SK-N-SH (cell line): ENCODE results near the gene TEKT5. TPM values are rescaled to one million over a fixed set of nuclear protein-coding genes. Genes with fewer than 3 reads are reported as not detected.

Experiments used
- CTCF ChIA-PET: fragments of 300-600, 350-600 bp; formaldehyde crosslinking; extraction: SDS; loops from one replicate; lab custom pipeline; 2021; lab: Yijun Ruan, JAX
- POLR2A ChIA-PET: fragments of 350-600 bp; sonication (Branson Sonifier 250); formaldehyde crosslinking; extraction: SDS; loops from one replicate; lab custom pipeline; 2020; ENCODE audit warnings: antibody characterized with exemption, inconsistent platforms; lab: Yijun Ruan, JAX
- DNase-seq: peaks from one replicate; pipeline ENCODE4 v3.0.0; 2012
- H2AFZ ChIP-seq: fragments of 200-600 bp; sonication (generic); 2 replicates; pipeline ENCODE4 v1.8.1; 2016; ENCODE audit warnings: antibody characterized with exemption, mild to moderate bottlenecking, low read depth
- H3F3A ChIP-seq: fragments of 200-600 bp; sonication (generic); replicated peaks from 2 replicates; pipeline ENCODE3; 2016; ENCODE audit warnings: antibody characterized with exemption, mild to moderate bottlenecking; ENCODE audit not compliant: insufficient read depth
- H3K27ac ChIP-seq, 2 experiments: fragments of 200-500 bp in 1 of 2; fragments of 200-600 bp in 1 of 2; sonication (Bioruptor generic) in 1 of 2; sonication (generic), shearing (Covaris generic) in 1 of 2; 2 replicates each; pipeline versions ENCODE4 v1.5.1 to v1.6.1; 2014 to 2016; ENCODE audit warnings: low read depth in 2 of 2, inconsistent platforms in 1 of 2, low read length in 1 of 2, mild to moderate bottlenecking in 1 of 2, mixed read lengths in 1 of 2
- H3K27me3 ChIP-seq: fragments of 200-600 bp; sonication (generic), shearing (Covaris generic); 2 replicates; pipeline ENCODE4 v1.6.1; 2016; ENCODE audit warnings: mixed run types; ENCODE audit not compliant: insufficient read depth
- H3K36me3 ChIP-seq, 2 experiments: fragments of 200-500 bp in 1 of 2; fragments of 200-600 bp in 1 of 2; sonication (Bioruptor generic) in 1 of 2; sonication (generic) in 1 of 2; replicated peaks in 1 of 2; 2 replicates each; pipeline versions ENCODE3 to v1.5.1; 2014 to 2016; ENCODE audit warnings: low read length in 1 of 2, mild to moderate bottlenecking in 1 of 2; ENCODE audit not compliant: insufficient read depth in 2 of 2, control insufficient read depth in 1 of 2
- H3K4me1 ChIP-seq, 2 experiments: fragments of 200-500 bp in 1 of 2; fragments of 200-600 bp in 1 of 2; sonication (Bioruptor generic) in 1 of 2; sonication (generic), shearing (Covaris generic) in 1 of 2; 2 replicates each; pipeline versions ENCODE4 v1.5.1 to v1.6.1; 2014 to 2016; ENCODE audit warnings: low read depth in 1 of 2, low read length in 1 of 2, mixed run types in 1 of 2; ENCODE audit not compliant: insufficient read depth in 2 of 2, control insufficient read depth in 1 of 2
- H3K4me2 ChIP-seq: fragments of 200-600 bp; sonication (generic), shearing (Covaris generic); 2 replicates; pipeline ENCODE4 v1.6.1; 2017; ENCODE audit warnings: mixed run types
- H3K4me3 ChIP-seq, 2 experiments: fragments of 200-500 bp in 1 of 2; fragments of 200-600 bp in 1 of 2; sonication (Bioruptor generic) in 1 of 2; sonication (generic), shearing (Covaris generic) in 1 of 2; 2 replicates each; pipeline versions ENCODE4 v1.5.1 to v1.8.1; 2014 to 2016; ENCODE audit warnings: low read depth in 2 of 2, inconsistent platforms in 1 of 2, low read length in 1 of 2, mild to moderate bottlenecking in 1 of 2, mixed read lengths in 1 of 2, moderate library complexity in 1 of 2
- H3K79me2 ChIP-seq: fragments of 200-600 bp; sonication (generic); 2 replicates; pipeline ENCODE4 v1.8.1; 2017; ENCODE audit warnings: mild to moderate bottlenecking; ENCODE audit not compliant: insufficient read depth
- H3K9ac ChIP-seq: fragments of 200-600 bp; sonication (generic); 2 replicates; pipeline ENCODE4 v1.6.1; 2017; ENCODE audit warnings: mixed run types
- H3K9me2 ChIP-seq: fragments of 200-600 bp; sonication (generic); 2 replicates; pipeline ENCODE4 v1.6.1; 2017; ENCODE audit warnings: mixed run types
- H3K9me3 ChIP-seq: fragments of 200-600 bp; sonication (generic); 2 replicates; pipeline ENCODE4 v1.6.1; 2017; ENCODE audit warnings: mixed run types, mild to moderate bottlenecking, moderate library complexity
- H4K20me1 ChIP-seq: fragments of 200-600 bp; sonication (generic); 2 replicates; pipeline ENCODE4 v1.6.1; 2017; ENCODE audit warnings: mild to moderate bottlenecking, mixed run types; ENCODE audit not compliant: insufficient read depth
- CHD2 ChIP-seq: fragments of 150-350 bp; IDR thresholded peaks from 2 replicates; pipeline ENCODE4 v1.6.1; 2018; ENCODE audit warnings: low read length; ENCODE audit not compliant: partially characterized antibody
- FOSL2 ChIP-seq: IDR thresholded peaks from 2 replicates; pipeline ENCODE4 v1.4.0; 2012; ENCODE audit warnings: low read depth, mild to moderate bottlenecking, moderate library complexity, borderline replicate concordance
- MXI1 ChIP-seq: IDR thresholded peaks from 2 replicates; pipeline ENCODE4 v1.6.1; 2012; ENCODE audit warnings: mild to moderate bottlenecking, low read depth, low read length, improper control_type of control experiment
- NRF1 ChIP-seq: IDR thresholded peaks from 2 replicates; pipeline ENCODE4 v1.6.1; 2012; ENCODE audit warnings: low read depth, mild to moderate bottlenecking, low read length
- RAD21 ChIP-seq: IDR thresholded peaks from 2 replicates; pipeline ENCODE4 v1.6.1; 2012; ENCODE audit warnings: mild to moderate bottlenecking, low read length
- RCOR1 ChIP-seq: fragments of 150-350 bp; IDR thresholded peaks from 2 replicates; pipeline ENCODE4 v1.6.1; 2017; ENCODE audit warnings: antibody characterized with exemption, low read length
- REST ChIP-seq: IDR thresholded peaks from 2 replicates; pipeline ENCODE4 v1.6.1; 2012; ENCODE audit warnings: mild to moderate bottlenecking, low read depth, low read length, moderate library complexity
- SIN3A ChIP-seq: IDR thresholded peaks from 2 replicates; pipeline ENCODE4 v1.6.1; 2012; ENCODE audit warnings: low read depth, mild to moderate bottlenecking, low read length, moderate library complexity, borderline replicate concordance
- TCF12 ChIP-seq: IDR thresholded peaks from 2 replicates; pipeline ENCODE4 v1.4.0; 2012
- USF1 ChIP-seq: IDR thresholded peaks from 2 replicates; pipeline ENCODE4 v1.4.0; 2012; ENCODE audit warnings: low read depth, borderline replicate concordance
- WGBS: methylation state at CpG from one replicate; pipeline ENCODE4 v1.1.6; 2017; ENCODE audit warnings: low lambda C conversion rate; 5-methylcytosine and 5-hydroxymethylcytosine counted together
- polyA plus RNA-seq, 3 experiments: library from polyadenylated mRNA; depleted of rRNA; stranded (reverse); fragments of >200 nt; gene quantifications; 2 replicates each; pipeline ENCODE4 v1.2.3, GENCODE V29; 2012
- TF ChIP-seq, protein P1 (sequence below): IDR thresholded peaks from 2 replicates; pipeline ENCODE4 v1.4.0; 2012; ENCODE audit warnings: low read depth
- TF ChIP-seq, protein P2 (sequence below): IDR thresholded peaks from 2 replicates; pipeline ENCODE4; 2012

The TEKT5 gene
- polyA plus RNA-seq, 1 of the 3 experiments (the other 2 are of a cell fraction), result not detected

GRCh38 chr16:10584981-10585438, 109.7 kb downstream of the TEKT5 start:
- TF ChIP-seq SIN3A, result no peak
- no peak for TF ChIP-seq MXI1
- no peak for TF ChIP-seq USF1
- no peak for TF ChIP-seq CHD2
- no peak for TF ChIP-seq RAD21
- TF ChIP-seq, protein P1, sequence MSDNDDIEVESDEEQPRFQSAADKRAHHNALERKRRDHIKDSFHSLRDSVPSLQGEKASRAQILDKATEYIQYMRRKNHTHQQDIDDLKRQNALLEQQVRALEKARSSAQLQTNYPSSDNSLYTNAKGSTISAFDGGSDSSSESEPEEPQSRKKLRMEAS, result no peak
- no peak for TF ChIP-seq REST
- TF ChIP-seq TCF12, result no peak
- Histone ChIP-seq H3K4me1 (peaks cover 0 to 2% of the 10 kb centered on the region in 2 experiments; a peak in 1 of 4 replicates), H3K9me2 (no peaks in the 10 kb centered on the region), H3K9me3 (no peaks in the 10 kb centered on the region), H3K4me3 (no peak overlapping the region), H3K27me3 (no peaks in the 10 kb centered on the region; the same call in 1 of the 2 replicates), H3K9ac (no peak overlapping the region), H3K36me3 (no peaks in the 10 kb centered on the region), H2AFZ (no peak overlapping the region), H3F3A (no peaks in the 10 kb centered on the region), H3K4me2 (no peak overlapping the region), H4K20me1 (no peaks in the 10 kb centered on the region), H3K79me2 (no peaks in the 10 kb centered on the region), H3K27ac (no peak overlapping the region)
- no peak for DNase-seq
- ChIA-PET POLR2A (no interaction called here), CTCF (interaction anchor here (0.6 kb wide), 1 partner anchor 17 kb away, joined by 3 read pairs; no protein-coding TSS in a partner anchor)
- 36% methylated on average over 5 of the region's 5 CpGs for WGBS

- no peak overlapping the region for H3K9ac ChIP-seq
- no peak for TF ChIP-seq USF1
- no peak for TF ChIP-seq TCF12
- no peak for TF ChIP-seq FOSL2
- no peak for TF ChIP-seq REST
- TF ChIP-seq CHD2, result no peak
- TF ChIP-seq RCOR1, result no peak
- TF ChIP-seq, protein P2, sequence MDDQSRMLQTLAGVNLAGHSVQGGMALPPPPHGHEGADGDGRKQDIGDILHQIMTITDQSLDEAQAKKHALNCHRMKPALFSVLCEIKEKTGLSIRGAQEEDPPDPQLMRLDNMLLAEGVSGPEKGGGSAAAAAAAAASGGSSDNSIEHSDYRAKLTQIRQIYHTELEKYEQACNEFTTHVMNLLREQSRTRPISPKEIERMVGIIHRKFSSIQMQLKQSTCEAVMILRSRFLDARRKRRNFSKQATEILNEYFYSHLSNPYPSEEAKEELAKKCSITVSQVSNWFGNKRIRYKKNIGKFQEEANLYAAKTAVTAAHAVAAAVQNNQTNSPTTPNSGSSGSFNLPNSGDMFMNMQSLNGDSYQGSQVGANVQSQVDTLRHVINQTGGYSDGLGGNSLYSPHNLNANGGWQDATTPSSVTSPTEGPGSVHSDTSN, result no peak
- TF ChIP-seq NRF1, result no peak
- H3F3A ChIP-seq, result no peaks in the 10 kb centered on the region
- no peak overlapping the region for H2AFZ ChIP-seq
- peaks cover 0 to 15% of the 10 kb centered on the region in 2 experiments; a peak in 1 of 4 replicates for H3K4me1 ChIP-seq
- ChIA-PET CTCF (no interaction called here), POLR2A (no interaction called here)
- H3K9me3 ChIP-seq, result no peaks in the 10 kb centered on the region
- no peaks in the 10 kb centered on the region for H3K36me3 ChIP-seq
- no peaks in the 10 kb centered on the region for H4K20me1 ChIP-seq
- DNase-seq, result no peak
- H3K27me3 ChIP-seq, result no peaks in the 10 kb centered on the region
- H3K4me3 ChIP-seq, result no peak overlapping the region
- no peak overlapping the region for H3K4me2 ChIP-seq
- H3K27ac ChIP-seq, result no peak overlapping the region
- 71% methylated on average over 4 of the region's 4 CpGs for WGBS
- no peaks in the 10 kb centered on the region for H3K79me2 ChIP-seq
- no peaks in the 10 kb centered on the region for H3K9me2 ChIP-seq
These were observed 111.5 kb downstream of the TEKT5 start for GRCh38 chr16:10583269-10583668.
